Erythroblast (primary cell): ENCODE results near the gene FHAD1.

ENCODE experiments used
- GATA1 ChIP-seq: IDR thresholded peaks from 2 replicates; pipeline ENCODE4 v1.6.1; 2011; ENCODE audit warnings: low read depth, mild to moderate bottlenecking, control low read depth, low read length, moderate library complexity
- POLR2A ChIP-seq: IDR thresholded peaks from 2 replicates; pipeline ENCODE4 v1.6.1; 2011; ENCODE audit warnings: mild to moderate bottlenecking, low read length

DNA sequence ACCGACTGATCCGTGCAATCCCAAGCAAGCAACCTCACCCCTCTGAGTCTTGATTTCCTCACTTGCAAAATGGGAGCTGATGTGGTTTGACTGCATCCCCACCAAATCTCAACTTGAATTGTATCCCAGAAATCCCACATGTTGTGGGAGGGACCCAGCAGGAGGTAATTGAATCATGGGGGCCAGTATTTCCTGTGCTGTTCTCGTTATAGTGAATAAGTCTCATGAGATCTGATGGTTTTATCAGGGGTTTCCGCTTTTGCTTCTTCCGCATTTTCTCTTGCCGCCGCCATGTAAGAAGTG is 58.4 kb downstream of the FHAD1 start:
- TF ChIP-seq POLR2A (no peak), GATA1 (no peak)
